B cell (primary cell): ENCODE data around the gene TTC23L.

ENCODE experiments used
- CTCF ChIP-seq: fragments of 200-600 bp; IDR thresholded peaks from one replicate; pipeline ENCODE4 v1.8.0; 2022; ENCODE audit warnings: antibody characterized with exemption, mild to moderate bottlenecking
- EZH2 ChIP-seq: IDR thresholded peaks from 2 replicates; pipeline ENCODE4 v1.6.1; 2012; ENCODE audit warnings: borderline replicate concordance, low read depth, mild to moderate bottlenecking, moderate library complexity, low read length; ENCODE audit not compliant: insufficient read depth, poor library complexity, severe bottlenecking

GRCh38 chr5:34897646-34898045 lies 58.7 kb downstream of the TTC23L start:
- TF ChIP-seq CTCF, result no peak
- no peak for TF ChIP-seq EZH2
